Activated CD4-positive, alpha-beta memory T cell treated with anti-CD3 and anti-CD28 coated beads for 36 hours (primary cell): ENCODE results near the gene URI1. TPM values are rescaled to one million over a fixed set of nuclear protein-coding genes. Genes with fewer than 3 reads are reported as not detected.
"Not testable (repeated sequence)": the region's sequence is repeated elsewhere in the genome, so short reads cannot be mapped to it uniquely, and the experiment has no call there.

Experiments
- CTCF ChIA-PET: fragments of 350-600 bp; sonication (Branson Sonifier 250); formaldehyde crosslinking; loops from one replicate; lab custom pipeline; 2021; ENCODE audit warnings: antibody characterized with exemption, inconsistent platforms; lab: Charles Lee
- POLR2A ChIA-PET: fragments of 350-600 bp; sonication (Branson Sonifier 250); formaldehyde crosslinking; loops from one replicate; lab custom pipeline; 2021; ENCODE audit warnings: antibody characterized with exemption; lab: Charles Lee
- DNase-seq: peaks from one replicate; pipeline ENCODE4 v3.0.0-alpha.2; 2020
- H3K27ac Mint-ChIP-seq: one replicate; pipeline ENCODE4 v1.8.0; 2021; ENCODE audit warnings: mixed read lengths
- H3K27me3 Mint-ChIP-seq: one replicate; pipeline ENCODE4 v1.8.0; 2021; ENCODE audit warnings: mixed read lengths
- H3K36me3 Mint-ChIP-seq: one replicate; pipeline ENCODE4 v1.8.0; 2021; ENCODE audit warnings: mixed read lengths
- H3K4me1 Mint-ChIP-seq: one replicate; pipeline ENCODE4 v1.8.0; 2021; ENCODE audit warnings: low read depth, mixed read lengths
- H3K4me3 Mint-ChIP-seq: one replicate; pipeline ENCODE4 v1.8.0; 2021; ENCODE audit warnings: mild to moderate bottlenecking, mixed read lengths
- H3K9me3 Mint-ChIP-seq: one replicate; pipeline ENCODE4 v1.8.0; 2021; ENCODE audit warnings: mixed read lengths
- intact Hi-C: fragments of 100-400 bp; cut with micrococcal nuclease; formaldehyde crosslinking; loops from one replicate; pipeline ENCODE4 v1.15.1; 2023
- total RNA-seq, 2 experiments: library from RNA; stranded (reverse); gene quantifications; one replicate each; pipeline ENCODE4 v1.2.3, GENCODE V29; 2021

The URI1 gene
- total RNA-seq, 2 experiments from 2014 or later = 66.9 to 68.5 TPM

DNA sequence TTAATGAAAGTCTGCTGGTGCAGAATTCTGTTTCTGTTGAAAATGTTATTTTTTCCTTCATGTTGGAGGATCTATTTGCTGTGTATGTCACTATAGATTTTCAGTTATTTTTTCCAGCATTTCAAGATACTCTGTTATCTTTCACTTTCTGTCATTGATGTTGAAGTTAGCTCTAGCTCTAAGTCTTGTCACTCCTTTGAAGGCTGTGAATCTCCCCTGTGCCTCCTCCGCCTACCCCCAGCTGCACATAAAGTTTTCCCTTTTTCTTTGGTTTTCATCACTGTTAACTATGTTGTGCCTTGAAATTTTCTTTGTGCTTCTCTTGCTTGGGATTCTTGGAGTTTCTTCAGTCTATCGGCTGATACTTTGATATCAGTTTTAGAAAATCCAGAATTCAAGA, 20.8 kb downstream of the URI1 start:
- H3K27ac Mint-ChIP-seq = no peak overlapping the region
- ChIA-PET POLR2A (no interaction called here), CTCF (no interaction called here)
- H3K4me3 Mint-ChIP-seq = no peak overlapping the region
- intact Hi-C loops = no loop called here
- no peaks in the 10 kb centered on the region for H3K27me3 Mint-ChIP-seq
- DNase-seq = no peak
- peaks cover 73% of the 10 kb centered on the region for H3K4me1 Mint-ChIP-seq
- H3K36me3 Mint-ChIP-seq = peaks cover 3% of the 10 kb centered on the region
- H3K9me3 Mint-ChIP-seq = no peaks in the 10 kb centered on the region

DNA sequence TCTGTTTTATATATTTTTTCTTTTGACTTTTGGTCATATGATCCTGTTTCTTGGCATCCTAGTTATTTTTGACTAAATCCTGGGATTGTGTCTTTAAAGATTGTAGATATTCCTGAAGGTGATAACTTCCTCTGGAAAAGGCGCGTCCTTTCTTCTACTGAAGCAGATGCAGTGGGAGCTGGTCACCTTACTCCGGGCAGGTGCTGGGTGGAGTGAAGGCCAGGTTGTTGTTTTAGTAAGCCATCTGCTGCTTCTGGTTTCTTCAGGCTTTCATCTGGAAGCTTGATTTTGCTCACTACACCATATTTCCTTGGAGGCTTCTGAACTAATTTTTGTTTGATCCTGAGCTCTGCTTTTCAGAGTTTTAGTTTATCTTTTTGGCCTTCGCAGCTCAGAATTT, 21.5 kb downstream of the URI1 start:
- no peak for DNase-seq
- Mint-ChIP-seq H3K27ac (no peak overlapping the region), H3K4me1 (peaks cover 74% of the 10 kb centered on the region), H3K36me3 (peaks cover 3% of the 10 kb centered on the region), H3K9me3 (no peaks in the 10 kb centered on the region), H3K27me3 (no peaks in the 10 kb centered on the region), H3K4me3 (no peak overlapping the region)
- ChIA-PET CTCF (interaction anchor here (1.0 to 1.2 kb wide), 2 partner anchors 22 to 247 kb away, joined by 3 read pairs; partner anchors contain the start of gene URI1), POLR2A (no interaction called here)
- intact Hi-C loops = no loop called here

DNA sequence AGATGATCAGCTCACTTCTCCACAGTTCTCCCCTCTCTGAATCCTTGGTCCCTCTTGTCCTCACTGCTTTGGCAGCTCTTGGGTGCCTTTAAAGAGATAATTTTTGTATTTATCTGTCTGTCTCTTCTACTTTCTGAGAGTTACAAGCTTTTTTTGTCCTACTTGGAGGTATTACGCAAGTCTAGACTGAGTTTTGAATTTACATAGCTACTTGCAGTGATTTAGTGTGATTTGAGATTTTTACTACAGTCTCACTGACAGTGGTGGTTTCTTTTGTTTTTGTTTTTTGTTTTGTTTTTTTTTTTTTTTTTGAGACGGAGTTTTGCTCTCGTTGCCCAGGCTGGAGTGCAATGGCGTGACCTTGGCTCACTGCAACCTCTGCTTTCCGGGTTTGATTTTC, 22.1 kb downstream of the URI1 start:
- DNase-seq = no peak
- no peak overlapping the region for H3K27ac Mint-ChIP-seq
- H3K4me1 Mint-ChIP-seq = peaks cover 75% of the 10 kb centered on the region
- H3K4me3 Mint-ChIP-seq = no peak overlapping the region
- ChIA-PET CTCF (interaction anchor here (1.0 to 1.2 kb wide), 3 partner anchors 13 to 248 kb away, joined by 3 read pairs; partner anchors contain the start of gene URI1), POLR2A (no interaction called here)
- H3K27me3 Mint-ChIP-seq = no peaks in the 10 kb centered on the region
- peaks cover 3% of the 10 kb centered on the region for H3K36me3 Mint-ChIP-seq
- intact Hi-C loops = no loop called here
- H3K9me3 Mint-ChIP-seq = no peaks in the 10 kb centered on the region

DNA sequence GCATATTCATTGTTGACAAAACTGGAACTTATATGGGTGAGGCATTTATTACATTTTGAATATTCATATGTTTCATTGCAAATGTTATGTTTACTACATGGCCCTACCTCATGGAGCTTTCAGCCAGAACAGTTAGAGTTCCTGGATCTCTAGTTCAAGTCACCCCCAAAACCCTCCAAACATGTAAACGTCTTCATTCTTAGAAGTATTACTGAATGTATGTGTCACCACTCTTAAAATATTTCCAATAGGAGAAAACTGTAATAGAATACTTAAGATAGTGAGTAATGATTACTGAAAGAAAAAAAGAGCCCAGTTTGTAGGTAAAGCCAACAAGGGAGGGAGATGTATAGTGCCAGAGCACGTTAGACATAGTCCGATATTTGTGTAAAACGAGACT, 23.5 kb downstream of the URI1 start:
- intact Hi-C loops = no loop called here
- Mint-ChIP-seq H3K9me3 (no peaks in the 10 kb centered on the region), H3K4me3 (no peak overlapping the region), H3K27ac (no peak overlapping the region), H3K27me3 (no peaks in the 10 kb centered on the region), H3K4me1 (peaks cover 73% of the 10 kb centered on the region), H3K36me3 (peaks cover 2% of the 10 kb centered on the region)
- ChIA-PET CTCF (interaction anchor here (1.1 to 2.2 kb wide), 2 partner anchors 22 to 24 kb away, joined by 4 to 11 read pairs; partner anchors contain the start of gene URI1), POLR2A (interaction anchor here (0.5 kb wide), 1 partner anchor 11 kb away, joined by 3 read pairs; no protein-coding TSS in a partner anchor)
- DNase-seq = no peak

DNA sequence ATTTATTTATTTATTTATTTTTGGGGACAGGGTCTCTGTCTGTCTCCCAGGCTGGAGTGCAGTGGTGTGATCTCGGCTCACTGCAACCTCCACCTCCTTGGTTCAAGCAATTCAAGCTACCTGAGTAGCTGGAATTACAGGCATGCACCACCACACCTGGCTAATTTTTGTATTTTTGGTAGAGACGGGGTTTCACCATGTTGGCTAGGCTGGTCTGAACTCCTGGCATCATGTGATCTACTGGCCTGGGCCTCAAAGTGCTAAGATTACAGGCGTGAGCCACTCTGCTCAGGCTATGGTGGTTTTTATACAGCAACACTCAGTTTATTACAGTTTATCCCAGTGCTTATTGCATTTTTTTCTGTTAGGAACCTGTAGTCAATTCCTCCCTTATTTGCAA, 24.1 kb downstream of the URI1 start:
- intact Hi-C loops = loop anchor here (2.0 kb wide), 1 partner anchor 15 kb away; no protein-coding TSS in a partner anchor
- H3K27me3 Mint-ChIP-seq, H3K9me3 Mint-ChIP-seq, H3K27ac Mint-ChIP-seq, H3K4me3 Mint-ChIP-seq, H3K36me3 Mint-ChIP-seq, POLR2A ChIA-PET, DNase-seq: not testable (repeated sequence)
- CTCF ChIA-PET = interaction anchor here (0.8 to 2.2 kb wide), 5 partner anchors 10 to 36 kb away, joined by 3 to 11 read pairs (median 4); partner anchors contain the start of gene URI1
- peaks cover 73% of the 10 kb centered on the region for H3K4me1 Mint-ChIP-seq

DNA sequence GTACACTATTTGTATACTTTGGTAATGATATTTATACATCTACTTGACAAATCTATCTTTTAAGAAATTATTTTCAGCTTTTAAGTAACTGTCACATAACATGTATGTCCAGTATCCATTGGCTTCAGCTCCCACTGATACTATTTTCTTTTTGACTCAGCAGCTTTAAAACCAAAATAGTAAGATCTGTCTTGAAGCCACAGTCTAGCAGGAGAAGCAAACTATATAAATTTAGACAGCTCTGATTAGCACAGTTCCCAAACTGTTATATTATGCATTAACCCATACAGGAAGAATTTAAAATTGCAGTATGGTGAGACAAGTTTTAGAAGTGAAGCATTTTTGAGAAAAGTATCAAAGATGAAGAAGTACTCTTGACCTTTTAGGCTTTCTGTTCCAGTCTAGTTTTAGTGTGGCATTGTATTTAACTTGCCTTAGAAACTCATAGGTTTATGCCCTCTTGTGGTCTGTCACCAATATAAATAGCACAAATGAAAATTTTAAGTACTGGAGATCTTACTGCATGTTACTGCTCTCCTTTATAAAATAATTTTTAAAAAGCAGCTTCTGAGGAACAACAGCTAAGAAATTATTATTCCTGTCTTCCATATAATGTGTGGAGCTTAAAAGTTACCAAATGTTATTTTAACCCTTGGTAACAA, 24.7 kb downstream of the URI1 start:
- H3K27ac Mint-ChIP-seq = no peak overlapping the region
- DNase-seq = no peak
- H3K4me1 Mint-ChIP-seq = peaks cover 72% of the 10 kb centered on the region
- no peak overlapping the region for H3K4me3 Mint-ChIP-seq
- POLR2A ChIA-PET = no interaction called here
- CTCF ChIA-PET = interaction anchor here (0.5 to 2.2 kb wide), 8 partner anchors 10 to 428 kb away, joined by 3 to 11 read pairs (median 3); partner anchors contain the start of gene URI1
- no peaks in the 10 kb centered on the region for H3K9me3 Mint-ChIP-seq
- no peaks in the 10 kb centered on the region for H3K36me3 Mint-ChIP-seq
- intact Hi-C loops = loop anchor here (2.0 kb wide), 1 partner anchor 16 kb away; no protein-coding TSS in a partner anchor
- no peaks in the 10 kb centered on the region for H3K27me3 Mint-ChIP-seq

DNA sequence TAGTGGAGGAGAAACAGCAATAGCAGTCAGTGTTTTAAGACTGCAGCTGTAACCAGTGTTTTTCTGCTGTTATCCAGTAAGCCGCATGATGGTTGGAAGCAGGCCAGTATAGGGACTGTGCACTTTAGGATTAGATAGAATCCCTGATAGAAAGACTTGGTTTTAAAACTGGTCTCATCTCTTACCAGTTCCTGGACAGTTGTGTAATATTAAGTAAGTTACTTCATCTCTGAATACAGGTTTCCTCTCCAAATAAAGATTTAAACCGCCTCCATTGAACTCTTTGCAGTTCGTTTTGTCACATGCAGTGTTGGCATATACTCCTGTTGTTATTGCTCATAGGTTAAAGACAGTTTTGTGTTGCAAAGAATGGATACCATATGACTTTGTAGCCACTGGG, 25.6 kb downstream of the URI1 start:
- Mint-ChIP-seq H3K36me3 (no peaks in the 10 kb centered on the region), H3K9me3 (no peaks in the 10 kb centered on the region), H3K4me1 (peaks cover 72% of the 10 kb centered on the region), H3K27me3 (no peaks in the 10 kb centered on the region), H3K4me3 (no peak overlapping the region), H3K27ac (no peak overlapping the region)
- POLR2A ChIA-PET = no interaction called here
- CTCF ChIA-PET = interaction anchor here (0.7 to 2.2 kb wide), 5 partner anchors 9 to 110 kb away, joined by 3 to 11 read pairs (median 3); partner anchors contain the start of gene URI1
- DNase-seq = no peak
- intact Hi-C loops = loop anchor here (2.0 kb wide), 1 partner anchor 17 kb away; no protein-coding TSS in a partner anchor

DNA sequence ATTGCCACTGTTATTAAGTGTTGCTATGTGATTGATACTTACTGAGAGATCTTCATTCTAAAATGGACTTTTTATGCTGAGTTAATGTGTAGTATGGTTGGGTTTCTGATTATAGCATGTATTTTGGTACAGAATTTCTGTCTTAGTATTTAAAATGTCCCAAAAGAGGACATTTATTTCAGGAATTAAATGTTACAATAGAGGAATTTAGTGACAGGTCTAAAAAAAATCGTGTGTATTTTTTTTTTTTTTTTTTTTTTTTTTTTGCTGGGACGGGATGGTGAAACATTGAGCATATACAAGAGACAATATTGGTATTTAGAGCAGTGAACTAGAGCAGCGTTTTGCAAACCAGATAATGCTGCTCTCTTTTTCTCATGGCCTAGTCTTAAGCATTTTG, 27.9 kb downstream of the URI1 start:
- ChIA-PET CTCF (no interaction called here), POLR2A (no interaction called here)
- Mint-ChIP-seq H3K9me3 (no peaks in the 10 kb centered on the region), H3K4me3 (no peak overlapping the region), H3K4me1 (peaks cover 61% of the 10 kb centered on the region), H3K27ac (no peak overlapping the region), H3K36me3 (no peaks in the 10 kb centered on the region), H3K27me3 (no peaks in the 10 kb centered on the region)
- intact Hi-C loops = no loop called here
- DNase-seq = no peak

DNA sequence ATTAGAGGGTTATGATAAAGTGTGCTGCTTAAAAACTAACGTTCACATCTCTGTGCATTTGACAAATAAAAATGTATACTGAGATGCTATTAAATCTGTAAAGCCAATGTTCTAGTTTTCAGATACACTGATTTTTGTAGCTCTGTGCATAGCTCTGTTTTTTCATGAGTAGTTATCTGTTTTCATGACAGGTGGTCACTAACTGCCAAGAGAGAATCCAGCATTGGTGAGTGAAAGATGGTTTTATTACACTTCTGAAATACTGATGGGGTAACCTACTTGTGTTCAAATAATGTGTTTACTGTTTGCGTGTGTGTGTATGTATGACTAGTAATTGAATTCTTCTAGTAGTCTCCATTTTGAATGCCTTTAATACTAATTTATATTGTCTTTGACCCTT, 29.0 kb downstream of the URI1 start:
- intact Hi-C loops = no loop called here
- POLR2A ChIA-PET = interaction anchor here (1.0 kb wide), 1 partner anchor 13 kb away, joined by 3 read pairs; no protein-coding TSS in a partner anchor

DNA sequence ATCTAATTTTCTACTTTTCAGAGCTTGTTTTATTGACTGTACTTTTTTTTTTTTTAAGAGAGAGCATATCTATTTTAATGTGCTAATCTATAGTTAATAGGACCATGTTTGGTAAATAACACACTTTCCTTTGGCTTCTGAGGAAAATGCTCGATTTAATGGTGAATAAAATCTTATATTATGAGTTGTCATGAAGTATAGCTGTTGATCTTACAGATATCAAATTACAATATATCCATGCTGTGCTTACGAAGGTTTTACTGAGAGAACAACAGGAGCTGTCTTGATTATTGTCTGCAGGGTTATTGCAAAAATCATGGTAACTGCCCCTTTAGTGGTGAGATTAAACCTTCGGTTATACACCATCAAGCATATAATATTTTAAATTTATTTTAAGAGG, 29.6 kb downstream of the URI1 start:
- POLR2A ChIA-PET = no interaction called here
- DNase-seq = no peak
- Mint-ChIP-seq H3K4me3 (no peak overlapping the region), H3K4me1 (peaks cover 55% of the 10 kb centered on the region), H3K27ac (no peak overlapping the region), H3K27me3 (no peaks in the 10 kb centered on the region), H3K36me3 (peaks cover 3% of the 10 kb centered on the region), H3K9me3 (no peaks in the 10 kb centered on the region)
- intact Hi-C loops = no loop called here
- CTCF ChIA-PET = no interaction called here

More for the DNA sequence above, 29.0 kb downstream of the URI1 start:
- Mint-ChIP-seq H3K4me3 (no peak overlapping the region), H3K36me3 (peaks cover under 1% of the 10 kb centered on the region), H3K4me1 (peaks cover 55% of the 10 kb centered on the region), H3K27me3 (no peaks in the 10 kb centered on the region), H3K27ac (no peak overlapping the region), H3K9me3 (no peaks in the 10 kb centered on the region)
- CTCF ChIA-PET = interaction anchor here (0.7 kb wide), 1 partner anchor 48 kb away, joined by 3 read pairs; no protein-coding TSS in a partner anchor
- no peak for DNase-seq

DNA sequence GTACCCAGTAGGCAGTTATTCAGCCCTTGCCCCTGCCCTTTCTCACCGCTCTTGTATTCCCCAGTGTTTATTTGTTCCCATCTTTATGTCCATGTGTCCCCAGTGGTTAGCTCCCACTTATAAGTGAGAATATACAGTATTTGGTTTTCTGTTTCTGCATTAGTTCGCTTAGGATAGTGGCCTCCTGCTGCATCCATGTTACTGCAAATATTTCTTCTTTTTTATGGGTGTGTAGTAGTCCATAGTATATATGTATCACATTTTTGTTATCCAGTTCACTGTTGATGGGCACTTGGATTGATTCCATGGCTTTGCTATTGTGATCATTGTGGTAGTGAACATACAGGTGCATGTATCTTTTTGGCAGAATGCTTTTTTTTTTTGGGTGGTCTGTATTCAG, 32.7 kb downstream of the URI1 start:
- peaks cover 46% of the 10 kb centered on the region for H3K4me1 Mint-ChIP-seq
- CTCF ChIA-PET = interaction anchor here (0.6 kb wide), 1 partner anchor 47 kb away, joined by 3 read pairs; no protein-coding TSS in a partner anchor

More for the DNA sequence above, 32.7 kb downstream of the URI1 start:
- POLR2A ChIA-PET = no interaction called here
- DNase-seq = no peak
- Mint-ChIP-seq H3K9me3 (no peaks in the 10 kb centered on the region), H3K36me3 (peaks cover 3% of the 10 kb centered on the region), H3K4me3 (no peak overlapping the region), H3K27me3 (no peaks in the 10 kb centered on the region), H3K27ac (no peak overlapping the region)
- intact Hi-C loops = loop anchor here (5.0 kb wide), 1 partner anchor 32 kb away; the partner anchor contains the start of gene URI1
